GM12878 (cell line): ENCODE data around the gene IPO5. TPM values are rescaled to one million over a fixed set of nuclear protein-coding genes. Genes with fewer than 3 reads are reported as not detected.

ENCODE experiments used
- ATAC-seq: fragments of 200-7000 bp; cut with Tn5 transposase; 3 replicates; pipeline ENCODE4 v1.9.1; 2020; ENCODE audit warnings: mild to moderate bottlenecking, moderate library complexity
- BruUV-seq: library from RNA; stranded (reverse); fragments of 400-500 nt; replicated peaks from 2 replicates; lab custom pipeline; 2021; lab: Mats Ljungman, UMichigan
- CTCF ChIA-PET: fragments of 300-600 bp; sonication (Branson Sonifier 250); formaldehyde crosslinking; extraction: SDS; loops from one replicate; lab custom pipeline; 2021; ENCODE audit warnings: inconsistent platforms; lab: Yijun Ruan, JAX
- POLR2A ChIA-PET: fragments of 350-600 bp; formaldehyde crosslinking; extraction: SDS; loops from one replicate; lab custom pipeline; 2021; ENCODE audit warnings: inconsistent platforms; lab: Charles Lee
- RAD21 ChIA-PET: fragments of 300-600 bp; sonication (Branson Sonifier 250); formaldehyde crosslinking; loops from one replicate; lab custom pipeline; 2023; ENCODE audit warnings: antibody characterized with exemption; ENCODE audit not compliant: unreplicated experiment; lab: Charles Lee
- SMC1A ChIA-PET: fragments of 300-600 bp; sonication (Branson Sonifier 250); formaldehyde crosslinking; loops from one replicate; lab custom pipeline; 2023; ENCODE audit not compliant: unreplicated experiment, uncharacterized antibody; lab: Charles Lee
- DNase-seq: peaks from one replicate; pipeline ENCODE4 v3.0.0-alpha.2; 2011; ENCODE audit warnings: low read depth, low spot score
- FAIRE-seq: peaks from 3 replicates; lab custom pipeline; 2011; peaks lifted over from hg19 to GRCh38; lab: Jason Lieb, UNC
- H2AFZ ChIP-seq: 2 replicates; pipeline ENCODE4 v1.6.0; 2011; ENCODE audit warnings: low read depth, low read length, control low read depth; ENCODE audit not compliant: control insufficient read depth
- H3K27ac ChIP-seq: 2 replicates; pipeline ENCODE4 v1.5.1; 2011; ENCODE audit warnings: control low read depth; ENCODE audit not compliant: control insufficient read depth, insufficient read depth
- H3K27me3 ChIP-seq, 2 experiments: replicated peaks in 1 of 2; 2 replicates each; pipeline versions ENCODE4 v1.6.0 to v1.6.1; 2011; ENCODE audit warnings: low read length in 1 of 2; ENCODE audit not compliant: control insufficient read depth in 2 of 2, insufficient read depth in 2 of 2
- H3K36me3 ChIP-seq, 2 experiments: 2 replicates each; pipeline ENCODE4 v1.5.1; 2011; ENCODE audit warnings: low read length in 1 of 2; ENCODE audit not compliant: control insufficient read depth in 2 of 2, insufficient read depth in 2 of 2
- H3K4me1 ChIP-seq: 2 replicates; pipeline ENCODE4 v1.6.1; 2011; ENCODE audit warnings: mild to moderate bottlenecking, low read length, moderate library complexity, mixed read lengths; ENCODE audit not compliant: control insufficient read depth, insufficient read depth
- H3K4me2 ChIP-seq: 2 replicates; pipeline ENCODE4 v1.6.0; 2011; ENCODE audit warnings: control low read depth; ENCODE audit not compliant: control insufficient read depth, insufficient read depth
- H3K4me3 ChIP-seq: fragments of 200-600 bp; sonication (generic); 2 replicates; pipeline ENCODE4 v1.5.1; 2016
- H3K79me2 ChIP-seq: 2 replicates; pipeline ENCODE4 v1.6.0; 2011; ENCODE audit warnings: low read length; ENCODE audit not compliant: control insufficient read depth, insufficient read depth
- H3K9ac ChIP-seq: 2 replicates; pipeline ENCODE4 v1.8.0; 2011; ENCODE audit warnings: low read length, control low read depth, mixed read lengths; ENCODE audit not compliant: control insufficient read depth, insufficient read depth
- H3K9me3 ChIP-seq: replicated peaks from 3 replicates; pipeline ENCODE4 v1.5.1; 2011; ENCODE audit warnings: mild to moderate bottlenecking, low read length; ENCODE audit not compliant: control insufficient read depth, insufficient read depth
- H4K20me1 ChIP-seq: 2 replicates; pipeline ENCODE4 v1.6.0; 2011; ENCODE audit not compliant: control insufficient read depth, insufficient read depth
- CHD4 ChIP-seq: fragments of 200-600 bp; sonication (generic); IDR thresholded peaks from 2 replicates; pipeline ENCODE4 v1.6.1; 2016; ENCODE audit warnings: mild to moderate bottlenecking
- ETV6 ChIP-seq, 2 experiments: fragments of 450-650 bp in 1 of 2; IDR thresholded peaks in 1 of 2; conservative IDR thresholded peaks in 1 of 2; 2 replicates each; pipeline ENCODE4 v1.6.1; 2014; ENCODE audit warnings: antibody characterized with exemption in 1 of 2, borderline replicate concordance in 1 of 2, low read depth in 1 of 2, mild to moderate bottlenecking in 1 of 2, moderate library complexity in 1 of 2
- KLF5 ChIP-seq: fragments of 450-650 bp; IDR thresholded peaks from 2 replicates; pipeline ENCODE4 v1.6.1; 2014; ENCODE audit warnings: mild to moderate bottlenecking; ENCODE audit not compliant: partially characterized antibody
- MEF2A ChIP-seq: IDR thresholded peaks from 2 replicates; pipeline ENCODE4 v1.6.1; 2011; ENCODE audit warnings: low read depth, mild to moderate bottlenecking, low read length, moderate library complexity; ENCODE audit not compliant: insufficient read depth
- NFYB ChIP-seq: IDR thresholded peaks from 2 replicates; pipeline ENCODE4 v1.6.1; 2011; ENCODE audit warnings: low read depth, mild to moderate bottlenecking, low read length, improper control_type of control experiment, moderate library complexity; ENCODE audit not compliant: insufficient read depth
- RB1 ChIP-seq: fragments of 450-650 bp; formaldehyde crosslinking; IDR thresholded peaks from 2 replicates; pipeline ENCODE4 v1.6.1; 2017; ENCODE audit warnings: mild to moderate bottlenecking, borderline replicate concordance
- SPI1 ChIP-seq: IDR thresholded peaks from 2 replicates; pipeline ENCODE4 v1.6.1; 2011; ENCODE audit warnings: low read depth, mild to moderate bottlenecking, low read length, moderate library complexity, borderline replicate concordance; ENCODE audit not compliant: insufficient read depth
- SRF ChIP-seq, 2 experiments: IDR thresholded peaks; 2 replicates each; pipeline ENCODE4 v1.6.1; 2011; ENCODE audit warnings: low read depth in 2 of 2, low read length in 2 of 2, mild to moderate bottlenecking in 1 of 2, moderate library complexity in 1 of 2
- WGBS: methylation state at CpG from one replicate; pipeline ENCODE4 v1.1.6; 2016; ENCODE audit warnings: low lambda C conversion rate; ENCODE audit not compliant: insufficient replicate concordance, insufficient coverage; ENCODE audit errors: missing lambda C conversion rate; 5-methylcytosine and 5-hydroxymethylcytosine counted together
- in situ Hi-C: fragments of 300-500 bp; cut with MboI; formaldehyde crosslinking; loops from 9 replicates; pipeline ENCODE4 v1.14.3; 2018; ENCODE audit warnings: mixed read lengths
- intact Hi-C: fragments of 100-400 bp; cut with micrococcal nuclease; formaldehyde crosslinking; loops from one replicate; pipeline ENCODE4 v1.14.2; 2022; ENCODE audit not compliant: unreplicated experiment
- polyA plus RNA-seq, 11 experiments: library from polyadenylated mRNA; depleted of rRNA in 4 of 11; unstranded in 6 of 11; stranded (reverse) in 5 of 11; fragments of >200 nt; fragmentation: Nextera tagmentation in 4 of 11; fragmentation: Illumina TruSeq in 1 of 11; extraction: Ambion mirVana in 4 of 11; extraction: Trizol in 1 of 11; gene quantifications; 1 replicate in 1 of 11; 2 replicates in 10 of 11; pipeline versions ENCODE4 v1.2.1 to v1.2.3, GENCODE V29; 2011 to 2016; ENCODE audit warnings: inconsistent platforms in 2 of 11, missing spikeins in 2 of 11, low read depth in 1 of 11
- total RNA-seq, 4 experiments: library from RNA; depleted of rRNA in 3 of 4; stranded (reverse); fragments of >200 nt in 3 of 4; fragmentation: Illumina TruSeq in 1 of 4; extraction: Trizol in 1 of 4; gene quantifications; 2 replicates each; pipeline versions ENCODE4 v1.2.1 to v1.2.3, GENCODE V29; 2013 to 2021
- TF ChIP-seq, protein P1 (sequence below): fragments of 450-650 bp; IDR thresholded peaks from 2 replicates; pipeline ENCODE4 v1.6.1; 2017; ENCODE audit warnings: borderline replicate concordance
- TF ChIP-seq, protein P2 (sequence below): fragments of 450-650 bp; IDR thresholded peaks from 2 replicates; pipeline ENCODE4 v1.6.1; 2017; ENCODE audit warnings: mild to moderate bottlenecking
- TF ChIP-seq, protein P3 (sequence below): fragments of 450-650 bp; IDR thresholded peaks from 2 replicates; pipeline ENCODE4 v1.6.1; 2017; ENCODE audit warnings: low read depth, mild to moderate bottlenecking, moderate library complexity
- TF ChIP-seq, protein P4 (sequence below): fragments of 450-650 bp; IDR thresholded peaks from 2 replicates; pipeline ENCODE4 v1.6.1; 2014; ENCODE audit warnings: mild to moderate bottlenecking

Gene IPO5
- total and polyA plus RNA-seq, 10 of the 15 experiments (the other 5 are each of a cell fraction or from before 2014, with no cell fraction given), result 45.7 to 196 (median 134) TPM

DNA sequence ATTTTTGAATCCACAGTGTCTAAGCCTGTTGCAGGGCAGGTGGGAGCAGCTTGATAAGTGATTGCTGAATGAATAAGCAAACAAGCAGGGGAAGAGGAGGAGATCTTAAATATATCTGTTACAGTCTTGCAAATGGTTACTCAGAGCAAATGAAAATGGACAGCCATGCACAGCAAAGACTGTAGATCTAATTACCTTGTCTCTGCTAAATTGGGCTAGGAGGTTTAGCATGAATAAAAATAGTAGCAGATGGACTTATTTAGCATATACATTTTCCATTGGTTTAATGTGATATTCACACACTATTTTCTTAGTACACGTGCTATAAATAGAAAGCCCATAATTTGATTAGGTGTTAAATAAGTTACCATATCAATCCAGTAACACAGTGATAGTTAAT lies 116.5 kb downstream of the IPO5 start:
- H3K9ac ChIP-seq, result no peak overlapping the region
- no peaks in the 10 kb centered on the region for H3K36me3 ChIP-seq
- ChIA-PET RAD21 (no interaction called here), POLR2A (no interaction called here), CTCF (no interaction called here)
- intact Hi-C loops, result no loop called here
- BruUV-seq, result no TSS peak
- no peaks in the 10 kb centered on the region for H3K27me3 ChIP-seq
- no peak for ATAC-seq
- no peaks in the 10 kb centered on the region for H3K4me1 ChIP-seq
- no peaks in the 10 kb centered on the region; the same call in 2 of the 3 replicates for H3K9me3 ChIP-seq
- in situ Hi-C loops, result no loop called here
- no peak for FAIRE-seq
- no peak overlapping the region for H2AFZ ChIP-seq
- no peak overlapping the region for H3K27ac ChIP-seq
- H4K20me1 ChIP-seq, result no peaks in the 10 kb centered on the region
- H3K4me2 ChIP-seq, result no peak overlapping the region
- TF ChIP-seq, protein P1, sequence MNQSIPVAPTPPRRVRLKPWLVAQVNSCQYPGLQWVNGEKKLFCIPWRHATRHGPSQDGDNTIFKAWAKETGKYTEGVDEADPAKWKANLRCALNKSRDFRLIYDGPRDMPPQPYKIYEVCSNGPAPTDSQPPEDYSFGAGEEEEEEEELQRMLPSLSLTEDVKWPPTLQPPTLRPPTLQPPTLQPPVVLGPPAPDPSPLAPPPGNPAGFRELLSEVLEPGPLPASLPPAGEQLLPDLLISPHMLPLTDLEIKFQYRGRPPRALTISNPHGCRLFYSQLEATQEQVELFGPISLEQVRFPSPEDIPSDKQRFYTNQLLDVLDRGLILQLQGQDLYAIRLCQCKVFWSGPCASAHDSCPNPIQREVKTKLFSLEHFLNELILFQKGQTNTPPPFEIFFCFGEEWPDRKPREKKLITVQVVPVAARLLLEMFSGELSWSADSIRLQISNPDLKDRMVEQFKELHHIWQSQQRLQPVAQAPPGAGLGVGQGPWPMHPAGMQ, result no peak
- TF ChIP-seq SRF (IDR thresholded peaks at IDR 0.05; ENCODE audit: low read depth in 2 of 2, low read length in 2 of 2), result no peak
- TF ChIP-seq, protein P2, sequence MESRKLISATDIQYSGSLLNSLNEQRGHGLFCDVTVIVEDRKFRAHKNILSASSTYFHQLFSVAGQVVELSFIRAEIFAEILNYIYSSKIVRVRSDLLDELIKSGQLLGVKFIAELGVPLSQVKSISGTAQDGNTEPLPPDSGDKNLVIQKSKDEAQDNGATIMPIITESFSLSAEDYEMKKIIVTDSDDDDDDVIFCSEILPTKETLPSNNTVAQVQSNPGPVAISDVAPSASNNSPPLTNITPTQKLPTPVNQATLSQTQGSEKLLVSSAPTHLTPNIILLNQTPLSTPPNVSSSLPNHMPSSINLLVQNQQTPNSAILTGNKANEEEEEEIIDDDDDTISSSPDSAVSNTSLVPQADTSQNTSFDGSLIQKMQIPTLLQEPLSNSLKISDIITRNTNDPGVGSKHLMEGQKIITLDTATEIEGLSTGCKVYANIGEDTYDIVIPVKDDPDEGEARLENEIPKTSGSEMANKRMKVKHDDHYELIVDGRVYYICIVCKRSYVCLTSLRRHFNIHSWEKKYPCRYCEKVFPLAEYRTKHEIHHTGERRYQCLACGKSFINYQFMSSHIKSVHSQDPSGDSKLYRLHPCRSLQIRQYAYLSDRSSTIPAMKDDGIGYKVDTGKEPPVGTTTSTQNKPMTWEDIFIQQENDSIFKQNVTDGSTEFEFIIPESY, result no peak
- TF ChIP-seq ETV6 (conservative IDR thresholded peaks at IDR 0.05 in 1 of 2, IDR thresholded peaks at IDR 0.05 in 1 of 2; ENCODE audit: borderline replicate concordance in 1 of 2, low read depth in 1 of 2), result no peak
- TF ChIP-seq KLF5, result no peak
- TF ChIP-seq CHD4, result no peak
- no peak for TF ChIP-seq NFYB
- TF ChIP-seq, protein P3, sequence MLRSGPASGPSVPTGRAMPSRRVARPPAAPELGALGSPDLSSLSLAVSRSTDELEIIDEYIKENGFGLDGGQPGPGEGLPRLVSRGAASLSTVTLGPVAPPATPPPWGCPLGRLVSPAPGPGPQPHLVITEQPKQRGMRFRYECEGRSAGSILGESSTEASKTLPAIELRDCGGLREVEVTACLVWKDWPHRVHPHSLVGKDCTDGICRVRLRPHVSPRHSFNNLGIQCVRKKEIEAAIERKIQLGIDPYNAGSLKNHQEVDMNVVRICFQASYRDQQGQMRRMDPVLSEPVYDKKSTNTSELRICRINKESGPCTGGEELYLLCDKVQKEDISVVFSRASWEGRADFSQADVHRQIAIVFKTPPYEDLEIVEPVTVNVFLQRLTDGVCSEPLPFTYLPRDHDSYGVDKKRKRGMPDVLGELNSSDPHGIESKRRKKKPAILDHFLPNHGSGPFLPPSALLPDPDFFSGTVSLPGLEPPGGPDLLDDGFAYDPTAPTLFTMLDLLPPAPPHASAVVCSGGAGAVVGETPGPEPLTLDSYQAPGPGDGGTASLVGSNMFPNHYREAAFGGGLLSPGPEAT, result no peak
- no peak for TF ChIP-seq SPI1
- TF ChIP-seq, protein P4, sequence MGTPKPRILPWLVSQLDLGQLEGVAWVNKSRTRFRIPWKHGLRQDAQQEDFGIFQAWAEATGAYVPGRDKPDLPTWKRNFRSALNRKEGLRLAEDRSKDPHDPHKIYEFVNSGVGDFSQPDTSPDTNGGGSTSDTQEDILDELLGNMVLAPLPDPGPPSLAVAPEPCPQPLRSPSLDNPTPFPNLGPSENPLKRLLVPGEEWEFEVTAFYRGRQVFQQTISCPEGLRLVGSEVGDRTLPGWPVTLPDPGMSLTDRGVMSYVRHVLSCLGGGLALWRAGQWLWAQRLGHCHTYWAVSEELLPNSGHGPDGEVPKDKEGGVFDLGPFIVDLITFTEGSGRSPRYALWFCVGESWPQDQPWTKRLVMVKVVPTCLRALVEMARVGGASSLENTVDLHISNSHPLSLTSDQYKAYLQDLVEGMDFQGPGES, result no peak
- TF ChIP-seq MEF2A, result no peak
- no peak for TF ChIP-seq RB1
- TF ChIP-seq, all 136 proteins: peak for 0
- WGBS, result 58% methylated on average over 1 of the region's 1 CpG
- SMC1A ChIA-PET, result no interaction called here
- Histone ChIP-seq H3K79me2 (no peaks in the 10 kb centered on the region), H3K4me3 (no peak overlapping the region)
- DNase-seq, result no peak
